Measurements from ENCODE around the gene SLC9A9. TPM values are rescaled to one million over a fixed set of nuclear protein-coding genes. Genes with fewer than 3 reads are reported as not detected.

The SLC9A9 gene
- total and polyA plus RNA-seq, 10 of the 15 experiments (the other 5 are each of a cell fraction or from before 2014, with no cell fraction given), result 3.5 to 14.2 (median 9.3) TPM

- in situ Hi-C loops (cut with MboI), result no loop called here
- POLR2A ChIA-PET, result no interaction called here
- FAIRE-seq, result no peak
- no peaks in the 10 kb centered on the region for H3K9me3 ChIP-seq (replicated peaks; ENCODE audit: control insufficient read depth, insufficient read depth, low read length)
- TF ChIP-seq TCF3 (IDR thresholded peaks at IDR 0.05; ENCODE audit: borderline replicate concordance, insufficient read depth, low read depth, low read length) (no peak), TCF7 (IDR thresholded peaks at IDR 0.05; ENCODE audit: borderline replicate concordance) (no peak), POLR2AphosphoS5 (IDR thresholded peaks at IDR 0.05; ENCODE audit: low read length) (no peak), PAX5 (IDR thresholded peaks at IDR 0.05; ENCODE audit: borderline replicate concordance, low read depth, low read length) (no peak), GABPA (IDR thresholded peaks at IDR 0.05; ENCODE audit: low read depth) (no peak), MXI1 (IDR thresholded peaks at IDR 0.05; ENCODE audit: low read depth, low read length) (no peak), CTCF (IDR thresholded peaks at IDR 0.05 in 2 of 3, conservative IDR thresholded peaks at IDR 0.05 in 1 of 3; ENCODE audit: control insufficient read depth in 2 of 3, extremely low read depth in 1 of 3, insufficient read depth in 1 of 3, low read depth in 3 of 3, low read length in 3 of 3) (no peak), FOS (IDR thresholded peaks at IDR 0.05; ENCODE audit: borderline replicate concordance, extremely low read depth, insufficient read length) (no peak), FOXM1 (IDR thresholded peaks at IDR 0.05; ENCODE audit: low read depth, low read length) (no peak)
- no peak overlapping the region for H3K4me2 ChIP-seq (ENCODE audit: control insufficient read depth, insufficient read depth)
- SMC1A ChIA-PET (ENCODE audit: uncharacterized antibody, unreplicated experiment), result interaction anchor here (1.2 kb wide), 1 partner anchor 26 kb away, joined by 3 read pairs; no protein-coding TSS in a partner anchor
- H3K27me3 ChIP-seq (replicated peaks in 1 of 2; ENCODE audit: control insufficient read depth in 2 of 2, insufficient read depth in 2 of 2, low read length in 1 of 2), result no peaks in the 10 kb centered on the region
- H3K36me3 ChIP-seq (ENCODE audit: control insufficient read depth in 2 of 2, insufficient read depth in 2 of 2, low read length in 1 of 2), result no peaks in the 10 kb centered on the region
- CTCF ChIA-PET, result no interaction called here
- no peak overlapping the region for H2AFZ ChIP-seq (ENCODE audit: control insufficient read depth, low read depth, low read length)
- H3K27ac ChIP-seq (ENCODE audit: control insufficient read depth, insufficient read depth), result no peak overlapping the region
- no peak for DNase-seq (ENCODE audit: low read depth, low spot score)
- H3K9ac ChIP-seq (ENCODE audit: control insufficient read depth, insufficient read depth, low read length), result no peak overlapping the region
- no peak overlapping the region for H3K4me3 ChIP-seq
- no peaks in the 10 kb centered on the region for H3K79me2 ChIP-seq (ENCODE audit: control insufficient read depth, insufficient read depth, low read length)
- BruUV-seq (replicated peaks), result no TSS peak
- H3K4me1 ChIP-seq (ENCODE audit: control insufficient read depth, insufficient read depth, low read length), result peaks cover 6% of the 10 kb centered on the region; the same call in 1 of the 2 replicates
- intact Hi-C loops (cut with micrococcal nuclease; ENCODE audit: unreplicated experiment), result no loop called here
- RAD21 ChIA-PET (ENCODE audit: unreplicated experiment), result no interaction called here
- no peak for ATAC-seq
- no peaks in the 10 kb centered on the region for H4K20me1 ChIP-seq (ENCODE audit: control insufficient read depth, insufficient read depth)
These were observed 94.8 kb downstream of the SLC9A9 start for GRCh38 chr3:143753456-143753855.
